Fibroblast of peridontal ligament (primary cell): ENCODE measurements around the gene GDF15.
"Not testable (repeated sequence)": the region's sequence is repeated elsewhere in the genome, so short reads cannot be mapped to it uniquely, and the experiment has no call there.

Source experiments
- DNase-seq: peaks from one replicate; pipeline ENCODE4 v3.0.0-alpha.2; 2010; ENCODE audit errors: extremely low read depth

GDF15 gene

DNA sequence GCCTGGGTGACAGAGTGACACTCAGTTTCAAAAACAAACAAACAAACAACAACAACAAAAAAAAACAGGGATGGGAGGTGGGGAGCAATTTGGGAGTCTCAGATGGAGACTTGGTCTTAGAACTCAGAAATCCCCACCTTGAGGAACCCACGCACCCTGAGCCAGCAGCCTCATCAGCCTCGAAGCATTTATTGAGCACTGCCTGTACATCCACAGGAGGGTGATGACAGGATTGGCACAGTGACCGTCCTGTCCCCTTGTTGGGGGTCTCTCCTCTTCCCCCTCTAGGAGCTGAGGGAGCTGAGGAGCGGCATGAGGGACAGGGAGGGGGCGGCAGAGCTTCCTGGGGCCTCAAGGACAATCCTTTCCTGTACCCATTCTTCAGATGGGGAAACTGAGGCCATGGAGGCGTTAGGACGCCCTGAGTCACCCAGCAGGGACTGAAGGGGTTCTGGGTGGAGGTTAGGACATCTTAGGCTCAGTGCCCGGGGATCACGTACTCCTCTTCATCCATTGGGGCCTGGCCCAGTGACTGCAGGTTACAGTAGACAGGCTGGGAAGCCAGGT is 5.6 kb downstream of the GDF15 start:
- no peak for DNase-seq

DNA sequence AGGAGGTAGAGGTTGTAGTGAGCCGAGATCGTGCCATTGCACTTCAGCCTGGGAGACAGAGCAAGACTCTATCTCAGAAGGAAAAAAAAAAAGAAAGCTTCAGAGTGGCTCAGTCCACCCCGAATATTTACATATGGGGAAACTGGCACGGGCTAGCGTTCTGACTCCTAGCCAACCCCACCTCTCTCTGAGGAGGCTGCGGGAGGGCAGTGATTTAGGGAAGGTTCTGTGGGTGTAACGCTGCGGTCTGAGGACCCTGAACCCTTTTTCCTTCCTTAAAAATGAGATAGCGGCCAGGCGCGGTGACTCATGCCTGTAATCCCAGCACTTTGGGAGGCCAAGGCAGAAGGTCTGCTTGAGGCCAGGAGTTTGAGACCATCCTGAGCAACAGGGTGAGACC is 6.5 kb downstream of the GDF15 start:
- DNase-seq, result no peak

DNA sequence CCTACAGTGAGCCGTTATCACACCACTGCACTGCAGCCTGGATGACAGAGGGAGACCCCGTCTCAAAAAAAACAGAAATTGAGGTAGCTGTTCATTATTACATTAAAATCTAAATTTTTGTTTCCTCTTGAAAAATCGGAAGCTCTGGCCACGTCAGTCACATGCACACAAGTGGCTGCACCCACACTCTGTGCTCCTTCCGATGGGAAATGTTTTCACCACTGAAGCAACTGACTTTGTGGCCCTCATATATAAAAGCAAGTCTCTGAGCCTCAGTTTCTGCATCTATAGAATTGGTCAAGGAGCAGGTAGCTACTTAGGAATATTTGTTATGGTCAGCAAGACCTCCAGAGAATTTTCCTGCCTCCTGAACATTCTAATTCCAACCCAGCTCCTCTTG is 7.0 kb downstream of the GDF15 start:
- no peak for DNase-seq

DNA sequence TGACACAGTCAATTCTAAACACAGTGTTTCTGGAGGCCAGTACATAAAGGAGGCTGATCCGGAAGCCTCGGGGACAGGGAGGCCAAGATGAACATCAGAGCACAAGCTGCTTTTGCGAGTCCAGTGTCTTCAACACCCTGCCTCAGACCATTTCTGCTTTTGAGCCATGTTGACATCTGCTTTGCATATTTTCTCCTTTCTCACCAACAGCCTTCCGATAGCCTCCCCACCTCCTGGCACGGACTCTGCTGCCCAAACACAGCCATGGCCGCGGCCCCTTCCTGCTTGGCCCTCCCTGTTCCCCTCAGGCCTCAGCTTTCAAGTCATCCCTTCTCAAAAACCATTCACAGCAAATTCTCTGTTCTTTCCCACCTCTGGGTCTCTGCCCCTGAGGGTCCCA is 7.9 kb downstream of the GDF15 start:
- no peak for DNase-seq

DNA sequence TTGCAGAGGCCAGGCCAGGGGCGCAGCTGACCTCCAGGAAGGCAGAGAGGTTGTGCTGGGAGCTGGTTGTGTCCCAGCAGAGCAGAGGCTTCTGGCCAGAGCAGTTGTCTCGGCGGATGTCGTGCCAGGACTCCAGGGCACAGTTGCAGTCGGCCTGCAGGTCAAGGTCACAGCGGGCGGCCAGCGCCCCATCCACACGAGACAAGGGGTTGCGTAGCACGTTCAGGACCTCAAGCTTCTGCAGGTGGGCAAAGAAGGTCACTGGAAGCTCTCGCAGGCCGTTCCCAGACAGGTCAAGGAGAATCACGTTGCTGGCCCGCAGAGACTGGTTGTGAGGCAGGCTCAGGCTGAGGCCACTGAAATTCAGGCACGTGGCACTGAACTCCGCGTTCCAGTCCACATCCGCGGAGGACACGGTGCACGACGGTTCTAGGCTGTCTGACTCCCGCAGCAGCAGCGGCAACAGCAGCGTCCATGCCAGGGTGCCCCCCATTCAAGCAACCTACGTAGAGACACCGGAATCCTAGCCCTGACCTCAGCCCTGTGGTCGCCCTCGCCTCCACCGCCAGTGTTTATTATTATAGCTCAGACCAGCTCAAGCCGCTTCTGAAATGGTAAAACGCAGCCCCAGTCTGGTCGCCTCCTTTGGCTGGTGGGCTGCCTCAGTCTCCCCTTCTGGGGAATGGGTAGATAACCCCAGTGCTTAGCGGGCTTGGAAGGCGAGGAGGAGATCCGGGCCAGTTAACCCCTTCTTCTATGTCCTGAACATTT is 10.7 kb downstream of the GDF15 start:
- DNase-seq, result no peak

DNA sequence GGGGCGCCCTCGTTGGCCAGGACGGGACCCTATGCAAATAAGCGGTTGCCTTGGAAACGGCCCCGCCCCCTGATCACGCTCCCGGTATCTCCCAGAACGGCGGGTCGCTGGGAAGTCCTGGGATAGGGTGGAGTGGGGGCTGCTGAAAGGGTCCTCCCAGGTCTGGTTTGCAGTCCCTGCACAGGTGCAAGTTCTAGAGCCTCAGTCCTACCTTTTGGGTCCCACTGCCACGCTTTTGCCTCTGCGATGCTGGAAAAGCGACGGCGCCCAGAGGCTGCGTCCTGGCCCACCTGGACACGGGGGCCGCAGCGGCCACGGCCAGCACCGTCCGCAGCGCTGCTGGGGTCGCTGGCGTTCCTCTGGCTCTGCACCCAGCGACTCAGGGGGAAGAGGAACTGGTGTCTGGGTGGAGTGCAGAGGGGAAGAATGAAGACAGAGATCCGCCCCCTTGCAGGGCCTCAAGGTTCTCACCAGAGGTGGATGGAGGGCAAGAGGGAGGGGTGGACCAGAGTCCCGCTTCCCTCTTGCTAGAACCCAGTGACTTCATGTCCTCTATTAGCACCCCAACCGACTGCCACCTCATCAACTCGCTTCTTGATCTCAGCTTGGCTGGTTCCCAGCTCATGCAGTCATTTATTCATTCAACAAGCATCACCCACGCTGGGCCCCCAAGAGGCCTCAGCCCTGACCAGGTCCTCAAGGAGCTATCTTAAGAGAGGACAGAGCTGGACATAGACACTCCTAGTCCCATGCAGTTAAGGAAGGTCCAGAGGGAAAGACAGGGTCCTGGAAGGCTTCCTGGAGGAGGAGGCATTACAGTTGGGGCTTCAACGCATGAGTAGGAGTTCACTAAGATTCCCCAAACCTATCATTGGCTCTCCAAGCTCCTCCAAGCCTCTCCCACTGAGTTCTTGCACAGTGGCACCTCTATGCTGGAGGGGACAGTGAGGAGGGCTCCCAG is 11.6 kb downstream of the GDF15 start, which contains the start of gene LRRC25:
TSS of gene LRRC25 (minus strand) at position 381 of the 961 bp plus-strand sequence. CDS start 659 bp downstream, outside the sequence.
- no peak for DNase-seq

DNA sequence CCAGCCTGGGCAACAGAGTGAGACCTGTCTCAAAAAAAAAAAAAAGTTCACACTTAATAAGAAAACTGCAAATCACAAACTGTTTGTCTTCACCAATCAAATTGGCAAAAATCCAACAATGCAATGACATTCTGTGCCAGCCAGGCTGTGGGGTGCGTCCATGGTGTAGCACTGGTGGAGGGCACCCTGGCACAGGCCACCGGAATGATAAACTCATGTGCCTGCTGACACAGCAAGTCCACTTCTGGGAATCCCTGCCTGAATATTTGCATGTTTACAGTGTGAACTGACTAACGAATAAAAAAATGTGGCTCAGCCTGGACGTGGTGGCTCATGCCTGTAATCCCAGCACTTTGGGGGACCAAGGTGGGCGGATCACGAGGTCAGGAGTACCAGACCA is 13.1 kb downstream of the GDF15 start:
- peak; percentile 74 for DNase-seq

DNA sequence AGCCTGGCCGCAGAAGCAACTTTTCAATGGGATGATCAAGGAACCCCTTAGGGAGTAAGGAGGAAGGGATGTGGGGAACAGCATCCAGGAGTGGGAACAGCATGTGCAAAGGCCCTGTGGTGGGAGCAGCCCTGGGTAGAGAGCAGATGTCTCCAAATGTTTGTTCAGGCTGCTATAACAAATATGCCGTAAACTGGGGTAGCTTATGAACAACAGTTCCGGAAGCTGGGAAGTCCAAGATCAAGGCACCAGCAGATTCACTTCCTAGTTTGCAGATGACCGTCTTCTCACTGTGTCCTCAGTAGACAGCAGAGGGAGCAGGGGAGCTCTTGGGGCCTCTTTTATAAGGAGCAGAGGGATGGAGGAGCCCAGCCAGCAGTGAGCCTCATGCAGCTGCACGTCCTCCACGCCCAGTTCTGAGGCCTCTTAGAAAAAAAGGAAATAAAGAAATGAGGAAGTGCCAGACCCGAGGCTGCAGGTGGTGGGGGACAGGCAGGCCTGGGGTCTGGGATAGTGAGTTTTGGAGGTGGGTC is 15.7 kb downstream of the GDF15 start:
- DNase-seq, result peak; percentile 80

DNA sequence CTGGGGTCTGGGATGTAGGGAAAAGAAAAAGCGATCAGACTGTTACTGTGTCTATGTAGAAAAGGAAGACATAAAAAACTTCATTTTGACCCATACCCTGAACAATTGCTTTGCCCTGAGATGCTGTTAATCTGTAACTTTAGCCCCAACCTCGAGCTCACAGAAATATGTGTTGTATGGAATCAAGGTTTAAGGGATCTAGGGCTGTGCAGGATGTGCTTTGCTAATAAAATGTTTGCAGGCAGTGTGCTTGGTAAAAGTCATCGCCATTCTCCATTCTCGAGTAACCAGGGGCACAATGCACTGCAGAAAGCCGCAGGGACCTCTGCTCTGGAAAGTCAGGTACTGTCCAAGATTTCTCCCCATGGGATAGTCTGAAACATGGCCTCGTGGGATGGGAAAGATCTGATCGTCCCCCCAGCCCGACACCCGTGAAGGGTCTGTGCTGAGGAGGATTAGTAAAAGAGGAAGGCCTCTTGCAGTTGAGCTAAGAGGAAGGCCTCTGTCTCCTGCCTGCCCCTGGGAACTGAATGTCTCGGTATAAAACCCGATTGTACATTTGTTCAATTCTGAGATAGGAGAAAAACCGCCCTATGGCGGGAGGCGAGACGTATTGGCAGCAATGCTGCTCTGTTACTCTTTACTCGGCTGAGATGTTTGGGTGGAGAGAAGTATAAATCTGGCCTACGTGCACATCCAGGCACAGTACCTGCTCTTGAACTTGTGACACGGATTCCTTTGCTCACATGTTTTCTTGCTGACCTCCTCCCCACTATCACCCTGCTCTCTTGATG is 16.7 kb downstream of the GDF15 start:
- not testable (repeated sequence) for DNase-seq

DNA sequence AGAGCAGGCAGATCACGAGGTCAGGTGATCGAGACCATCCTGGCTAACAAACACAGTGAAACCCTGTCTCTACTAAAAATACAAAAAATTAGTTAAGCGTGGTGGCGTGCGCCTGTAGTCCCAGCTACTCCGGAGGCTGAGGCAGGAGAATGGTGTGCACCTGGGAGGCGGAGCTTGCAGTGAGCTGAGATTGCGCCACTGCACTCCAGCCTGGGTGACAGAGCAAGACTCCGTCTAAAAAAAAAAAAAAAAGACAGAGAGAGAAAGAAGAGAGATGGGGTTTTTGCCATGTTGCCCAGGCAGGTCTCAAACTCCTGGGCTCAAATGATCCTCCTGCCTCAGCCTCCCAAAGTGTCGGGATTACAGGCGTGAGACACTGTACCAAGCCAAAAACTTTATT is 19.8 kb downstream of the GDF15 start:
- not testable (repeated sequence) for DNase-seq

DNA sequence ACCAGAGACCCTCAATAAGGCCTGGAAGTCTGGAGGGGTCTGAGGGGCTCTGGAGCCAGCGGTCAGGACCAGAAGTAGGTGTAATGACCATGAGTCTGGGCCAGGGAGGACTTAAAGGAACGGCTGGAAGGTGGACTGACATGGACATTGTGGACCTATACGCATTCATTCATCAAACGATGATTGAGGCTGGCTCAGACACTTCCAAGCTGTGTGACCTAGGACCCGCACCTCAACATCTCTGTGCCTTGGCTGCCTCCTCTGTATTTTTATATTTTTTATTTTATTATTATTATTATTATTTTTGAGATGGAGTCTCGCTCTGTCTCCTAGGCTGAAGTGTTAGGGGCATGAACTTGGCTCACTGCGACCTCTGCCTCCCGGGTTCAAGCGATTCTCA is 20.8 kb downstream of the GDF15 start:
- no peak for DNase-seq

DNA sequence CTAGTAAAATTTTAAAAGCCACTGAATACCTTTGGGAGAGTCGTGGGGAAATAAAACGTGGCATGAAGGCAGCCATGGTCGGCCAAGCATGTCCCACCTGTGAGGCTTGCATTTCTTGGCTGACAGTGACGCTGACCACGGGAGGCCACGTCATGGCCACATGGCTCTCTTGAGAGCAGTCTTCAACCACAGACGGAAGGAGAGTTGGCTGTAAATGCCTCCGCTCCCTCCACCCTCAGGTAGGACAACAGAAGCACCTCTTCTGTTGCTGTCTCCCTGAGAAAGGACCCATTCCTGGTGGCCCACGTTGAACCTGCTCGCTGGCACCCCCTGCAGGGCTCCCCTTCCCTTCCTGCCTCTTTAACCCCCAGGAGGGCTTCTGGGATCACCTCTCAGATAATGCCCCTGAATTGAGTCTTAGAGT is 22.1 kb downstream of the GDF15 start:
- DNase-seq, result no peak

DNA sequence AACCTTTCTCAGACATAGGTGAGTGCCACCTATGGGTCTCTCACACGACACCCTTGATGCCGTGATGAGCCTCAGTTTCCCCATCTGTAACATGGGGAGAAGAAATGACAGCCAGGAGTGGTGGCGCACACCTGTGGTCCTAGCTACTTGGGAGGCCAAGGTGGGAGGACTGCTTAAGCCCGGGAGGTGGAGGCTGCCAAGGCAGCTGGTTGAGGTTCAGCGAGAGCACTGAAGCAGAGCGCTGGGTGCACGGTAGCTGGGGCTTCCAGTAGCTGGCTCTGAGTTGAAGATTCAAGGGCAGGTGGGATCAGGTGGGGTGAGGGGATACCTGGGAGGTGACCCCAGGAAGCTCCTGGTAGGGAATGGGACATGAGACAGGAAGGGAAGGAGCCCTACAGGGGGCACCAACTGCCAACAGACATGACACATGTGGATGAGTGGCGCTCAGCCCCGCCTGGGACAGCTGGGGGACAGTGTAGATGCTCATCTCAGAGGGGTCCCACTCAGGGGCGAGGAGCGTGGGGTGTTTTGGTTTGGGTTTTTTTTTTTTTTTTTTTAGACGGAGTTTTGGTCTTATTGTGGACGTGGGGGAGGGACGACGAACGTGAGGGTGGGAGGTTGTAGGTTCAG is 26.8 kb downstream of the GDF15 start:
- DNase-seq, result no peak

DNA sequence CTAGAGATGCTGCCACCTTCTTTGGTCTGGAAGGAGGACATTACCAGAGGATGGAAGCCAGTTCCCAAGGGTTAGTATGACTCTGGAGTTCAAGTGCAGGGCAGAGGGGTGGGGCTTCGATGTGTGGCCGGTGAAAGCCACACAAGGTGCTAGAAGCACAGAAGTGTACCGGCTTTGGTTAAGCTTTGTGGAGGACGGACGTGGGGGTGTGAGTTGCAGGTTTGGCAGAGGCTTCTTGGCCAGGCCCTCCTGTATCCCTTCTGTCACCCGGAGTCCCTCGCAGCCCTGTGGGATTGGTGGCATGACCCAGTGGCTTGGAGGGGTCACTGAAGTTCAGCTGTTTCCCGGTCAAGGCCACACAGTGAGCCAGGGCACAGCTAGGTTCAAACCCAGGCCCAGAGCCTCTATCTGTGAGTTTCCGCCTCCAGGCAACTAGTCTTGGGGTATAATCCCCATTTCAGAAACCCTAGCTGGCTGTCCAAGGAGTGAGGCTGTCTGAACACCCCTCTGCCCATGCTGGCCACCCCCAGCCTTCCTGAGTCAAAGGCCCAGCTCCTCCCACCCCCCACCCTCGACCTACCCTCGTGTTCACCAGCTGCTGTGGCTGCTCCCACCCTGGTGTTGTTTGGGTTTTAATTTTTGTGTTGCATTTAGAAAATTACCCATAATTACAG is 28.7 kb downstream of the GDF15 start:
- DNase-seq, result no peak

DNA sequence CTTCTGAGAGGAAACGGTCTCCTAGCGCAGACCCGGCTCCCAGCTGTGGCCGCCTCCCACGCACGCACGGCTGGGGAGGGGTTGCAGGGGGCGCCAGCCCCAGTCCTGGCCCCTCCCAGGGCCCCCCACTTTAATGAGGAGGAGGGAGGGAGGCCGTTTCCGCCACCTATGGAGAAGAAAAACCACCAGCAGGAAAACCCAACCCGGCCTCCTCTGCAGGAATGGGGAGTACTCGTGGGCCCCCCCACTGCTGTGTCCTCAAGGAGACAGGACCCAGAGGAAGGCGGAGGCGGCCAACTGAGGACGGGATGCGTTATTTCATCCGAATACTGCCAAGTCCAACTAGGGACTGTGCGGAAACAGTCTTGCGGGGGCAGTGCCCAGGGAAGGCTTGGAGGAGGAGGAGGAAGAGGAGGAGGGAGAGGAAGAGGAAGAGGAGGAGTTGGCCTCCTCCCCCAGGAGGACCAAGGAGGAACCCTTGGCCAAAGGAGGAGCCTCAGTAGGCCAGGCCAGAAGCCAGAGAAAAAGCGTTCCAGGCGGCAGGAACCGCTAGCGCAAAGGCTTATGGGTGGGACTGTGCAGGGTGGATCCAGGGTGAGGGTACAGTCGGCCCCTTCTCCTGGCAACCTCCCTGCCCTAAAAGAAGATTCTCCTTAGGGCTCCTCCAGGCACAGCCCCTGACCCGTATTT is 29.4 kb downstream of the GDF15 start:
- peak; percentile 78 for DNase-seq

DNA sequence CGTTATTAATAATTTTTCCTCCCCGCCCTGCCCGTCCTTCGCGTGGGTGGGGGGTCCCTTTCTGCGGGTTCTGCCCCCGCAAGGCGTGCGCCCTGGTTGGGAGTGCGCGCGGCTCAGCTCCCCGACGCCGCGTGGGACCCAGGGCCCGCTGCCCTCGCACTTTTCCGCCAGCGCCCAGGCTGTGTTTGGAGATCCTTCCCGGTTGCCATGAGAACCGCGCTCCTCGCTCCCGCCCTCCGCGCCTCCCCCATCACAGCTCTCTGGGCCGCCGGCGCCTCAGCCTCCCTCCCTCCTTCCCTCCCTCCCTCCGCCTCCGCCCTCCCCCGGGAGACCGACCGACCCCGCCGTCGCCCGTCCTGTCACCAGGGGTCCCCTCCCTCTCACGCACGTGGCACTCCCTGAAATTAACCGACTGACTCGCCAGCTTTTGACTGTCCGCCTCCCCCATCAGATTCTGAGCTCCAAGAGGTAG is 30.9 kb downstream of the GDF15 start:
- peak; percentile 83 for DNase-seq

DNA sequence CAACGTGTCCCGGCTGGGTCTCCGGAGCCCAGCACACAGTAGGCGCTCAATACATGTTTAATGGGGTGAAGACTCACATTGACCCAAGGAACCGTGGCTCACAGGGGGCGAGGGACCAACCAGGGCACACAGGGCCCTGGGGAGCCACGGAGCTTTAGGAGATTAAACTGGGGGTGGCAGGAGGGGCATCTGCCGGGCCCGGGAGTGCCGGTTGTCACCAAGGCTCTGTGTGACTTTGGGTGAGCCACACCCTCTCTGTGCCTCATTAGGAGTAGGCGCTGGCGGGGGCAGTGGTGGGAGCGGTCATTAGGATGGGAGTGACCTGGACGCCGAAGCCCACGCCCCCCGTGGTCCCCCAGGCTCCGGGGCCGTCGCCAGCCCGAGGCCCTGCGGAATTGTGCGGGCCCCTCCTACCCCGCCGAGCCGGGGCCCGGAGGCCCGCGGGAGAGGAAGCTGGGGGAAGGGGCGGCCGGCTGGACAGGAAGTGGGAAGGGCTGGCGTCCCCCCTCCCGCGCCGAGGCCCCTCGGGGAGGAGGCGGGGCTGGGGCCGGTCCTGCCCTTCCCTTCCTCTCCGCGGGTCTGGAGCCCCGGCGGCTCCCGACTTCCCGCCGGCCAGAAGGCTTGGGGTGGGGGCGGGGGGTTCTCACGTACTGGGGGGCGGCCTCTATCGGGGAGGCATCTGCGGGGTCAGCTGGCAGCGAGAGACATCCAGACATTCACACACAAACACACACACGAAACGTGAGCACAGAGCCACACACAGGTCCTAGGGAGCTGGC is 31.5 kb downstream of the GDF15 start:
- peak; percentile 52 for DNase-seq

DNA sequence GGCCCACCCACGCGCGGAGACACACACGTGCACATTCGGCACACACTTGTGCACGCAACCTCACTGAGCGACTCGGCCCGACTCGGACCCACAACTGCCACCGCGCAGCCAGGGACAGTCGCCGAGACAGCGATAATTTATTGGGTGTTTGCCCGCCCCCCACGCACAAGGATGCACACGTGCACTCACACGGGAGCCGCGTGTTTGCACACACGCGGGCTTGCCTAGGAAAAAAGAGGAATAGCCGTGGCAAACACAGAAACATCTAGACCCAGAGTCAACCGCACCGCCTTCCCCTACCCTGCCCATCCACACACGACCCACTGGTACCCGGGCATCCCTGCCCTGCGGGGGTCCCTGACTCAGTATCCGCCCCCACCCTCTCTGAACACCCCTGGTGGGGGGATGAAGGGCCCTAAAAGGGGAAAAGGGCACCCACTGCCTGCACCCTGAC is 32.1 kb downstream of the GDF15 start:
- DNase-seq, result no peak
